Fibroblast of the aortic adventitia (primary cell): ENCODE results near the gene MAML3. TPM values are rescaled to one million over a fixed set of nuclear protein-coding genes. Genes with fewer than 3 reads are reported as not detected.

Experiments used
- DNase-seq: peaks from one replicate; pipeline ENCODE4 v3.0.0-alpha.2; 2010; ENCODE audit warnings: low read depth
- H3K4me3 ChIP-seq: 2 replicates; pipeline ENCODE4 v1.5.1; 2011; ENCODE audit warnings: low read depth, mild to moderate bottlenecking, control low read depth, low read length, moderate library complexity
- total RNA-seq: library from RNA; depleted of rRNA; stranded (reverse); fragments of >200 nt; gene quantifications from 2 replicates; pipeline ENCODE4 v1.2.3, GENCODE V29; 2012; ENCODE audit warnings: low replicate concordance
- TF ChIP-seq, protein P1 (sequence below): IDR thresholded peaks from 2 replicates; pipeline ENCODE4 v1.5.1; 2011; ENCODE audit warnings: mild to moderate bottlenecking, low read length, control low read depth, inconsistent platforms; ENCODE audit not compliant: insufficient read depth

Gene MAML3
- total RNA-seq, 1 donor, result 4.6 TPM

DNA sequence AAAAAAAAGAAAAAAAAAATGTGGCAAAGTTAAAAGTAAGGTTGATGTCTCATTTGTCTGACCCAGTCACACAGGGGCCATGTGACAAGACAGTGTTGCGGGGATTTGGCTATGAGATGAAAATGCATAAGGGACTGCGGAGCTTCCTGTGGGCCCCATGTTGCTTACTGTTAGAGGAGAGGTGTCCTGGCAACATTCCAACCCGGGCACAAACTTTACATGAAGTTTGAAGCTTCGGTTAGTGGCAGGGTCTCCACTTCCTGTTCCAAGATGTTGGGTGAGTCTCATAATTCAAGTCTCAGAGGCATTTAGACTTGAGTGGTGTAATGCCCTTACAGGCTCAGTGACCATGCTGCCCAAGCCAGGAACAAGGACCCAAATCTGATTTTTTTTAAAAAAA is 111.3 kb downstream of the MAML3 start:
- TF ChIP-seq, protein P1, sequence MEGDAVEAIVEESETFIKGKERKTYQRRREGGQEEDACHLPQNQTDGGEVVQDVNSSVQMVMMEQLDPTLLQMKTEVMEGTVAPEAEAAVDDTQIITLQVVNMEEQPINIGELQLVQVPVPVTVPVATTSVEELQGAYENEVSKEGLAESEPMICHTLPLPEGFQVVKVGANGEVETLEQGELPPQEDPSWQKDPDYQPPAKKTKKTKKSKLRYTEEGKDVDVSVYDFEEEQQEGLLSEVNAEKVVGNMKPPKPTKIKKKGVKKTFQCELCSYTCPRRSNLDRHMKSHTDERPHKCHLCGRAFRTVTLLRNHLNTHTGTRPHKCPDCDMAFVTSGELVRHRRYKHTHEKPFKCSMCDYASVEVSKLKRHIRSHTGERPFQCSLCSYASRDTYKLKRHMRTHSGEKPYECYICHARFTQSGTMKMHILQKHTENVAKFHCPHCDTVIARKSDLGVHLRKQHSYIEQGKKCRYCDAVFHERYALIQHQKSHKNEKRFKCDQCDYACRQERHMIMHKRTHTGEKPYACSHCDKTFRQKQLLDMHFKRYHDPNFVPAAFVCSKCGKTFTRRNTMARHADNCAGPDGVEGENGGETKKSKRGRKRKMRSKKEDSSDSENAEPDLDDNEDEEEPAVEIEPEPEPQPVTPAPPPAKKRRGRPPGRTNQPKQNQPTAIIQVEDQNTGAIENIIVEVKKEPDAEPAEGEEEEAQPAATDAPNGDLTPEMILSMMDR, result no peak
- no peak for DNase-seq

DNA sequence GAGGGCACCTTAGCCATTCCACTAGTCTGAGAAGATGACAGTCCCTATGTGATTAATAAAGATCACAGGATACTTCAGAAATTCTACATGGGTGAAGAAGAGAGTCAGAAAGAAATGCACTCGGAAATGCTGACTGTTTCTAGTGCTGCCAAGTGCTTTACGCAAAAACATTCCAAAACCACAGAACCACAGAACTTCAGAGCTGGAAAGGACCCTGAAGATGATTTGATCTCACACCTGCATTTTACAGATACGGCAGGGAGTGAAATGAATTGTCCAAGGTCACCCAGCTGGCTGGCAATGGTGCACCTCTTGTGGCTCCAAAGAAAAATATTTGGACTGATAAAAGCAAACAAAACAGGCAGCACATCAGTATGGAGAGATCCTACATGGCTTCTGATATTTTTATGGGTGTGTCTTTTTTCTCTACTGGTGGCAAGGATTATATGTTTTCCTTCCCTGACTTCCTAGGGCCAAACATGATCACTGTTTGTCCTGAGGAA is 115.9 kb downstream of the MAML3 start:
- H3K4me3 ChIP-seq, result no peak overlapping the region
- peak; percentile 33 for DNase-seq
- TF ChIP-seq, protein P1, result no peak

More for the DNA sequence above, 111.3 kb downstream of the MAML3 start:
- H3K4me3 ChIP-seq, result no peak overlapping the region

DNA sequence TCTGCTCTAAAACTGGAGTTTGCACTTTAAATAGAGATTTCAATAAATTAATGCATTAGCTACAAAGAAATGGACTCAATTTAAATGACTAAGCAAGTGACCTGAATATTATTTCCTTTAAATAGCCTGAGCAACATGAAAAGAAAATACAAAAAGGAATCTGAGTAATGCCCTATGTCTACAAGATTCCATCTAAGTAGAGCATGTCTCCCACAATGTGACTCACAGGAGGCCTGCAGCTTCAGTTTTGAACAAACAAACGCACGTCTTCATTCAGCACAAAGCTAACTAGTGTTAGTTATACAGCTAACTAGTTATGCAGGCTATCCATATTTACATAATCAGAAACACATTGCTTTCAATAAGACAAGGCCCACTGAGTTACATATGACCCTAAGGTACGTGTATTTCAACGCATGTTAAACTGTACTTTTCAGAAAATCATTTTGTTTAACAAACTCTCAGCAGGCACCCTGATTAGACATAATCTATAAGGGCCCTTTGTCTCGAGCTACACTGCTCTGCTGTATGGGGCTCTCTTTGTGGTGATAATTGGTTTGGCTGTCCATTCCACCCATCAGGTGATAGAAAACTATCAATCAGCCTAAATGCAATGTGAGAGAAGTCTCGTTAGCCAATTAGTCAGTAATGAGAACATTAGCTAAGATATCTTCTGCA is 116.5 kb downstream of the MAML3 start:
- peak; percentile 76 for DNase-seq
- H3K4me3 ChIP-seq, result no peak overlapping the region
- TF ChIP-seq, protein P1, result no peak

DNA sequence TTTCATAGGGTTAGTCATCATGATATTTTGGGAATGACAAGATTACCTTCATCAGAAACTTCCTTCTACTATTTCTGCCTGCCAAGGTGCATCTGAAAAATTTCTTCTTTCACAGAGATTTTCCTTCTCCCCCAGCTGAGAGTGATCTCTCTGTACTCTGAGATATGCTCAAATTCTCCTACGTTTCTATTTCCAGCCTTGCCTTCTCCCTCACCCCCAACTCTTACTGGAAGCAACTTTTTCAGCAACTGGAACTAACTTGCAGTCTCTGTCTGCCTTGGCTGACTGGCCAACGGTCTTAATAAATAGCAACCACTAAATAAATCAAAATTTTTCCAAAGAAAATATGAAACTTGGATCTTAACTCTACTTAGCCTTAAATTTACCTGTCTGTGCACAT is 122.3 kb downstream of the MAML3 start:
- no peak overlapping the region for H3K4me3 ChIP-seq
- TF ChIP-seq, protein P1, result no peak
- DNase-seq, result no peak

DNA sequence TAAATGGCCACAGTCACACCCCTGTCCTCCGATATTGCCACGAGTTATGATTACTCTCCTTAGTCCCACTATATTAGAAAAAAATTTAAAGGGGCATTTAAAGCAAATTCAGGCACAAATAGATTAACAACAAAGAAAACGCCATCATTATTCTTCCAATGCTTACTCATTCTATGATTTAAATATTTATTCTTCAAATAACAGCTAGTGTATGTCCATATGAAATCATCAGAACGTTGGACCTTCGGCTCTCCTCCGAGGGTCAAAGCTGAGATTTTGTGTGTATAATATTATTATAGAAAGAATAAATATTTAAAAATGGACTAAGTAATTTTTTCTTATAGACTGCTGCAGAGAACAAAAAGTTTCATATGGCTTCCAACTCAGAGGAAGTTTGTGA is 122.9 kb downstream of the MAML3 start:
- DNase-seq, result no peak
- TF ChIP-seq, protein P1, result no peak
- H3K4me3 ChIP-seq, result no peak overlapping the region

DNA sequence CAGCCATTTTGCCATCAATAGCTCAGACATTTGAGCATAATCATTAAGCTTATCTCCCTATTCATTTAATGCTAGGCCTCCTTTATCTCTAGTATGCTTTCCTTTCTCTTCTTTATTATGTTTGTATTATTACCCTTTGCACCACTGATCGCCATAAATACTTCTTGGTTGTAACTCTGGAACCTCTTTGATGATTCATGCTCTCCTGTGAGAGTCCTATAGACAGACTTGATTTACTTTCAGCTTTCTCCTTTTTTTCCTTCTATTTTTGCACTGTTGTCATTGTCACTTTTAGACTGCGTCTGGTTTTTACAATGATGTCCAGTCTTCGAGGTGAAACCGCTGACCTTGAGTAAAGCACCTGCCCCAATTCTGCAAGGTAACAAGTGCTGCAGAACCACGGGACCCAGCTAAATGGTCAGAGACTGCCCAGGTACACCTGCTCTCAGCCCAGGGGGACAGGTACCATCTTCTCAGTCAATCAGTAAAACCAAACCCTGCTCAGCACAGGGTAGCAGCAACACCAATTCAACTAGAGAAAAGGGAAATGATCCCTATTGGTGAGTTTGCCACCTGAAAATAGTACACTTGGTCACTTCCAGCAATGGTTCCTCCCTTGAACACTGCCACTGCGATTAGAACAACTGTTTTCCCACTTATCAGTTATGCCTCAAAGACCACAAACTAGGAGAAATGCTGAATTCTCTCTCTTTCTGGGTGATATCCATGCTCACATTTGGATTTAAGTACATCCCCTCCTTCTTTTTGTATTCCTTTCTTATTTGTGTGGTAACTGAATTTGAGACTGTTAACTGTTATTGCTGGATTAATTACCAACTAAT is 125.1 kb downstream of the MAML3 start:
- DNase-seq, result no peak
- no peak overlapping the region for H3K4me3 ChIP-seq
- TF ChIP-seq, protein P1, result no peak
